Mesenchymal stem cell (in vitro differentiated cells and primary cell): ENCODE measurements around the gene CATSPER1.

Source experiments
- DNase-seq: peaks from one replicate; pipeline ENCODE4 v3.0.0-alpha.2; 2013
- H2AFZ ChIP-seq: one replicate; pipeline ENCODE4 v1.6.1; 2013; ENCODE audit warnings: low read depth, mild to moderate bottlenecking, control low read depth, inconsistent platforms, low read length, moderate library complexity
- H2AK5ac ChIP-seq: 2 replicates; pipeline ENCODE4 v1.6.1; 2013; ENCODE audit warnings: low read length, moderate library complexity, mild to moderate bottlenecking, inconsistent platforms; ENCODE audit not compliant: severe bottlenecking
- H2BK120ac ChIP-seq: one replicate; pipeline ENCODE4 v1.6.1; 2013; ENCODE audit warnings: low read depth, mild to moderate bottlenecking, inconsistent platforms, low read length, moderate library complexity
- H2BK12ac ChIP-seq, 2 experiments: one replicate each; pipeline ENCODE4 v1.6.1; 2013; ENCODE audit warnings: inconsistent platforms in 2 of 2, low read length in 2 of 2, mild to moderate bottlenecking in 2 of 2, moderate library complexity in 2 of 2, control low read depth in 1 of 2
- H2BK15ac ChIP-seq: one replicate; pipeline ENCODE4 v1.6.1; 2013; ENCODE audit warnings: mild to moderate bottlenecking, low read depth, inconsistent platforms; ENCODE audit not compliant: poor library complexity, severe bottlenecking
- H2BK5ac ChIP-seq: 2 replicates; pipeline ENCODE4 v1.6.1; 2013; ENCODE audit warnings: low read depth, mild to moderate bottlenecking, low read length, control low read depth, inconsistent platforms; ENCODE audit not compliant: poor library complexity, severe bottlenecking
- H3K14ac ChIP-seq, 2 experiments: one replicate each; pipeline ENCODE4 v1.6.1; 2013; ENCODE audit warnings: inconsistent platforms in 2 of 2, low read length in 2 of 2, control low read depth in 1 of 2, mild to moderate bottlenecking in 1 of 2, moderate library complexity in 1 of 2
- H3K18ac ChIP-seq, 2 experiments: one replicate each; pipeline ENCODE4 v1.6.1; 2013; ENCODE audit warnings: inconsistent platforms in 2 of 2, low read length in 2 of 2, control low read depth in 1 of 2, low read depth in 1 of 2, mild to moderate bottlenecking in 1 of 2
- H3K23ac ChIP-seq, 2 experiments: one replicate each; pipeline ENCODE4 v1.6.1; 2013; ENCODE audit warnings: inconsistent platforms in 2 of 2, low read length in 2 of 2, mild to moderate bottlenecking in 2 of 2, moderate library complexity in 2 of 2, control low read depth in 1 of 2
- H3K27ac ChIP-seq: 2 replicates; pipeline ENCODE4 v1.5.1; 2013; ENCODE audit warnings: mild to moderate bottlenecking, moderate library complexity, low read length, control low read depth, inconsistent platforms; ENCODE audit not compliant: poor library complexity, severe bottlenecking
- H3K27me3 ChIP-seq, 2 experiments: 2 replicates each; pipeline versions ENCODE4 v1.6.1 to v1.7.0; 2013; ENCODE audit warnings: low read length in 2 of 2, mild to moderate bottlenecking in 2 of 2, moderate library complexity in 2 of 2, control low read depth in 1 of 2, inconsistent platforms in 1 of 2; ENCODE audit not compliant: control insufficient read depth in 1 of 2, insufficient read depth in 1 of 2
- H3K36me3 ChIP-seq, 2 experiments: 2 replicates each; pipeline versions ENCODE4 v1.6.1 to v1.7.0; 2013; ENCODE audit warnings: low read length in 2 of 2, control low read depth in 1 of 2, inconsistent platforms in 1 of 2, low read depth in 1 of 2, mild to moderate bottlenecking in 1 of 2; ENCODE audit not compliant: insufficient read depth in 2 of 2, control insufficient read depth in 1 of 2
- H3K4ac ChIP-seq, 2 experiments: one replicate each; pipeline ENCODE4 v1.6.1; 2013; ENCODE audit warnings: inconsistent platforms in 2 of 2, low read length in 2 of 2, mild to moderate bottlenecking in 2 of 2, moderate library complexity in 2 of 2, control low read depth in 1 of 2, low read depth in 1 of 2
- H3K4me1 ChIP-seq: 2 replicates; pipeline ENCODE4 v1.6.1; 2013; ENCODE audit warnings: low read depth, low read length, control low read depth; ENCODE audit not compliant: control insufficient read depth, insufficient read depth
- H3K4me2 ChIP-seq: 2 replicates; pipeline ENCODE4 v1.6.1; 2013; ENCODE audit warnings: low read length, mild to moderate bottlenecking, inconsistent platforms; ENCODE audit not compliant: poor library complexity, severe bottlenecking
- H3K4me3 ChIP-seq, 2 experiments: 2 replicates each; pipeline versions ENCODE4 v1.5.1 to v1.7.0; 2013; ENCODE audit warnings: low read length in 2 of 2, mild to moderate bottlenecking in 2 of 2, control low read depth in 1 of 2, low read depth in 1 of 2; ENCODE audit not compliant: insufficient read depth in 1 of 2
- H3K79me1 ChIP-seq: replicated peaks from 2 replicates; pipeline ENCODE4 v1.6.1; 2013; ENCODE audit warnings: mild to moderate bottlenecking, control low read depth, low read length, inconsistent platforms; ENCODE audit not compliant: poor library complexity, severe bottlenecking
- H3K9ac ChIP-seq: 2 replicates; pipeline ENCODE4 v1.7.0; 2013; ENCODE audit warnings: mild to moderate bottlenecking, low read length, moderate library complexity
- H3K9me3 ChIP-seq: 2 replicates; pipeline ENCODE4 v1.7.0; 2013; ENCODE audit warnings: mild to moderate bottlenecking, low read length; ENCODE audit not compliant: control insufficient read depth
- H4K8ac ChIP-seq: one replicate; pipeline ENCODE4 v1.6.1; 2013; ENCODE audit warnings: inconsistent platforms, mild to moderate bottlenecking, low read length, moderate library complexity
- H4K91ac ChIP-seq: one replicate; pipeline ENCODE4 v1.6.1; 2013; ENCODE audit warnings: mild to moderate bottlenecking, low read length, inconsistent platforms
- WGBS: methylation state at CpG from one replicate; pipeline ENCODE4 v1.1.7; 2013; ENCODE audit warnings: mixed read lengths; 5-methylcytosine and 5-hydroxymethylcytosine counted together

The CATSPER1 gene

DNA sequence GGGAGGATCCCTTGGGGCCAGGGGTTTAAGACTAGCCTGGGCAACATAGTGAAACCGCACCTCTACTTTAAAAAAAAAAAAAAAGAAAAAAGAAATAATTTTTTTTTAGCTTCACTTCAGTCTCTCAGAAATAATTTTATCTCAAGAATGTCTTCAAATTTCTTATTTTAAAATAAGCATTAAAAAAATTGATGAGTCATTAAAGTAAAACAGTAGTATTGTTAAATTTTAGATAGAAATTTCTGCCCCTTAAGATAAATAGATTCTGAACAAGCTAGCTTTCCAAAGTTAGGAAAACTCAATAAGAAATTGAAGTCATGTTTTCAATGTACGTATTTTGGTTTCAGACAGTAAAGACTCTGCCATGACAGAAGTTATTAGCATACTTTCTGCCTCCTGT, 36.1 kb upstream of the CATSPER1 start:
- Histone ChIP-seq H3K9me3 (no peaks in the 10 kb centered on the region), H4K8ac (no peak overlapping the region), H3K23ac (no peak overlapping the region), H3K4me2 (no peak overlapping the region), H2BK120ac (no peak overlapping the region), H2AFZ (no peak overlapping the region), H4K91ac (no peak overlapping the region), H3K79me1 (peaks cover 32% of the 10 kb centered on the region), H3K4ac (no peak overlapping the region), H3K27ac (no peak overlapping the region), H3K4me3 (no peak overlapping the region), H3K36me3 (peaks cover 64 to 98% of the 10 kb centered on the region in 2 experiments), H3K9ac (no peak overlapping the region), H2BK12ac (no peak overlapping the region), H2AK5ac (no peak overlapping the region), H2BK5ac (no peak overlapping the region), H3K14ac (no peak overlapping the region), H3K27me3 (no peaks in the 10 kb centered on the region), H3K4me1 (no peaks in the 10 kb centered on the region), H3K18ac (no peak overlapping the region), H2BK15ac (no peak overlapping the region)
- no peak for DNase-seq
- WGBS, result no CpG with 5 or more reads among the region's 2 CpGs

DNA sequence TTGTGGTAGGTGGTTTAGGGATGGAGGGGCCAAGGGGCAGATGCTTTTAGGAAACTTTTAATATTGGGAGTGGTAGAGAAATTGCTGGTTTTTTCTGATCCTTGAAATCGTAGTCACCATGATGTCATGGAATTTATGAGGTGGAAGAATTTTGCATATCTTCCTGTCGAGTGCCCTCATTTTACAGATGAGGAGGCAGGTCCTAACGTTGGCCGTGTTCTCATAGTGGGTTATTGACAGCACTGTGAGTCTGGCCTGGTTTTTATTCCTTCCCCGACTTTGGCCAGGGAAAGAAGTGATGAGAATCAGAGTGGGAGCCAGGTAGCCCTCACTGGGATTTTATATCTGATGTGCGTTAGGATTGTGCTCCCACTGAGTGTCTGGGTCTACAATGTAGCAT, 35.0 kb upstream of the CATSPER1 start:
- H3K4me3 ChIP-seq, result no peak overlapping the region
- H2BK5ac ChIP-seq, result no peak overlapping the region
- no peak overlapping the region for H3K27ac ChIP-seq
- H3K79me1 ChIP-seq, result peaks cover 32% of the 10 kb centered on the region
- H3K4me2 ChIP-seq, result no peak overlapping the region
- H3K27me3 ChIP-seq, result no peaks in the 10 kb centered on the region
- 92% methylated on average over 6 of the region's 6 CpGs for WGBS
- no peak overlapping the region for H3K4ac ChIP-seq
- no peak overlapping the region for H3K14ac ChIP-seq
- no peak overlapping the region for H2AFZ ChIP-seq
- H2BK120ac ChIP-seq, result no peak overlapping the region
- no peak overlapping the region for H4K91ac ChIP-seq
- no peaks in the 10 kb centered on the region for H3K9me3 ChIP-seq
- no peak overlapping the region for H3K23ac ChIP-seq
- H3K18ac ChIP-seq, result no peak overlapping the region
- peaks cover 65 to 98% of the 10 kb centered on the region in 2 experiments for H3K36me3 ChIP-seq
- peak overlapping the region; percentile 10 for H3K9ac ChIP-seq
- H4K8ac ChIP-seq, result no peak overlapping the region
- no peak for DNase-seq
- H2BK15ac ChIP-seq, result no peak overlapping the region
- no peak overlapping the region for H2BK12ac ChIP-seq
- no peak overlapping the region for H2AK5ac ChIP-seq
- no peaks in the 10 kb centered on the region for H3K4me1 ChIP-seq

DNA sequence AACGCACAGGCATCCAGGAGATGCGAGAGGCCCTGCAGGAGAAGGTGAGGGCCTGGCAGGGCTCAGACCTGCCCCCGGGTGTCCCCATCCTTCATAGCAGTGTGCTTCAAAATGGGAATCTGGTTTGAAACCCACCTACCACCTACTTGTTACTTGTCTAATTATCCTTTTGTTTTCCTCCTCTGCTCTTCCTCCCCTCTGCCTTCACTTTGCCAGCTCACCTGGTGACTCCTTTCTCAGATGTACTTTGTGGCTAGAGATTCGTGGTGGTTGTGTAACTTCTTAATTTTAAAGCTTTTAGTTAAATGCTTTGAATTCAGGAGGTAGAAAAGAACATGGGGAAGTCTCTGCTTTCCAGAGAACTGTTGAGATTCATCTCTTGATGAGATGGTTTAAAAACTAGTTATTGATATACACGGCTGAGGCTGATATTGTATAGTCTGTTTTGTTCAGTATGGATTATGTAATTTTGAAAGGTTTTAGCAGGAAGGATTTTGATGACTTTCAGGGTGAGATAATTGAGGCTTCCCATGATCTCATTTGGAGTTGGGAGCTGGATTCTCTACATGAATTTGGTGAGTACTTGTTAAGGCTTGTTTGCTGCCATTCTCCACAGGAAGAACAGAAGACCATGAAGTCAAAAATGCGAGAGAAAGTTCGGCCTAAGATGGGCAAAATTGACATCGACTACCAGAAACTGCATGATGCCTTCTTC, 33.8 kb upstream of the CATSPER1 start:
- Histone ChIP-seq H3K4me2 (no peak overlapping the region), H4K91ac (no peak overlapping the region), H3K14ac (no peak overlapping the region), H3K4me1 (no peaks in the 10 kb centered on the region), H2BK12ac (no peak overlapping the region), H3K27ac (no peak overlapping the region), H2BK5ac (no peak overlapping the region), H3K79me1 (peaks cover 34% of the 10 kb centered on the region), H3K4ac (no peak overlapping the region), H4K8ac (no peak overlapping the region), H3K18ac (no peak overlapping the region), H3K9me3 (no peaks in the 10 kb centered on the region), H2BK15ac (no peak overlapping the region), H2AFZ (no peak overlapping the region), H2BK120ac (no peak overlapping the region), H3K27me3 (no peaks in the 10 kb centered on the region), H3K9ac (peak overlapping the region; percentile 43), H3K36me3 (peaks cover 67 to 97% of the 10 kb centered on the region in 2 experiments), H3K4me3 (no peak overlapping the region), H3K23ac (no peak overlapping the region), H2AK5ac (no peak overlapping the region)
- 84% methylated on average over 8 of the region's 8 CpGs for WGBS
- DNase-seq, result no peak

DNA sequence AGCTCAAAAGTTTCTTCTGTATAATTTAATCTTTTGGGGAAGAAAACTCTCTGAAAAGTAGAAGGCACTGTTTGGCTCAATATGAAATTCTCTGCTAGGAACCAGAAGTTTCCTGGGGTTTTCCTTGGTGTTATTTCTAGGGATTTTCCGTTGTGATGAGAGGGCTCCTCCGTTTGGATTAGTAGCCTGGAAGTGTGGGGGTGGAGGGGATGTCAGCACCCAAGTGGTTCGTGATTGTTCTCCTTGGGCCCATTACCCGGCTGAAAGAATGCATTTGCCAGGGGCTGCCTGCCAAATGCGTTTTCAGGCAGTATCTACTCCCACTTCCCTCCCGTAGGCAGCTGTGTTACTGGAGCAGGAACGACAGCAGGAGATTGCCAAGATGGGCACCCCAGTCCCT, 30.2 kb upstream of the CATSPER1 start:
- Histone ChIP-seq H3K4me3 (no peak overlapping the region), H3K9me3 (no peaks in the 10 kb centered on the region), H4K91ac (no peak overlapping the region), H2BK120ac (no peak overlapping the region), H3K9ac (peak overlapping the region; percentile 29), H2BK5ac (no peak overlapping the region), H2BK15ac (no peak overlapping the region), H3K27ac (no peak overlapping the region), H3K79me1 (peaks cover 26% of the 10 kb centered on the region), H2AK5ac (no peak overlapping the region), H3K14ac (no peak overlapping the region), H4K8ac (no peak overlapping the region), H3K18ac (no peak overlapping the region), H3K4me2 (no peak overlapping the region), H2AFZ (no peak overlapping the region), H3K27me3 (no peaks in the 10 kb centered on the region), H3K4me1 (peaks cover 10% of the 10 kb centered on the region), H3K4ac (no peak overlapping the region), H3K23ac (no peak overlapping the region), H3K36me3 (peaks cover 52 to 69% of the 10 kb centered on the region in 2 experiments), H2BK12ac (no peak overlapping the region)
- WGBS, result 93% methylated on average over 7 of the region's 7 CpGs
- DNase-seq, result no peak
